HL-60 (cell line): Measurements from ENCODE around the gene PHF14.
"Not testable (repeated sequence)": the region's sequence is repeated elsewhere in the genome, so short reads cannot be mapped to it uniquely, and the experiment has no call there.

ENCODE experiments used
- DNase-seq, 2 experiments: peaks; one replicate each; pipeline ENCODE4 v3.0.0-alpha.2; 2010 to 2020; ENCODE audit warnings: low read depth in 1 of 2, low spot score in 1 of 2
- H3K27ac ChIP-seq: fragments of 250-450 bp; sonication (Bioruptor Pico); replicated peaks from 2 replicates; pipeline ENCODE4 v1.5.1; 2020; ENCODE audit warnings: mild to moderate bottlenecking, moderate library complexity
- H3K27me3 ChIP-seq: fragments of 250-450 bp; sonication (Bioruptor Pico); 2 replicates; pipeline ENCODE4 v1.5.1; 2021; ENCODE audit warnings: mild to moderate bottlenecking, moderate library complexity; ENCODE audit not compliant: insufficient read depth, poor library complexity, severe bottlenecking
- H3K4me3 ChIP-seq: replicated peaks from 2 replicates; pipeline ENCODE4 v1.5.1; 2011; ENCODE audit warnings: mild to moderate bottlenecking, control low read depth, low read length; ENCODE audit not compliant: insufficient read depth
- CTCF ChIP-seq: IDR thresholded peaks from one replicate; pipeline ENCODE4 v1.5.1; 2011; ENCODE audit warnings: low read length, control low read depth, inconsistent platforms; ENCODE audit not compliant: insufficient read depth
- GABPA ChIP-seq: IDR thresholded peaks from 2 replicates; pipeline ENCODE4 v1.6.1; 2012; ENCODE audit warnings: low read depth
- POLR2AphosphoS5 ChIP-seq: IDR thresholded peaks from 2 replicates; pipeline ENCODE4 v1.6.1; 2012; ENCODE audit warnings: low read depth
- REST ChIP-seq: IDR thresholded peaks from 2 replicates; pipeline ENCODE4 v1.6.1; 2012; ENCODE audit warnings: low read depth; ENCODE audit not compliant: insufficient replicate concordance
- SPI1 ChIP-seq: IDR thresholded peaks from 2 replicates; pipeline ENCODE4 v1.6.1; 2012; ENCODE audit warnings: low read depth, mild to moderate bottlenecking, borderline replicate concordance
- long read RNA-seq: library from polyadenylated mRNA; unstranded; transcript quantifications from one replicate; pipeline ENCODE4 v2.0.0, GENCODE V29; 2020

The PHF14 gene
- long read RNA-seq, partial matches to known transcripts: 4 of 5 reads
- long read RNA-seq, other reads (novel, unspliced or antisense): 1 of 5 reads

GRCh38 chr7:10973061-10973941 is at the start of gene PHF14:
Gene PHF14, plus strand, starts transcription at chr7:10973872. Its CDS starts 452 bp downstream, at chr7:10974324.
- peak within 1 kb of the TSS; percentile 92 for H3K27ac ChIP-seq
- DNase-seq: peak; percentile 92 to 97
- no peak for TF ChIP-seq CTCF
- peak; percentile 57 for TF ChIP-seq GABPA
- peak; percentile 84 for TF ChIP-seq SPI1
- peak; percentile 85 for TF ChIP-seq POLR2AphosphoS5
- peak; percentile 50 for TF ChIP-seq REST
- H3K27me3 ChIP-seq: no peaks in the 10 kb centered on the region
- H3K4me3 ChIP-seq: peak within 1 kb of the TSS; percentile 82

GRCh38 chr7:10924370-10924769 is 49.3 kb upstream of the PHF14 start:
- Histone ChIP-seq H3K27me3 (no peaks in the 10 kb centered on the region), H3K27ac (no peak overlapping the region), H3K4me3 (no peak overlapping the region)
- TF ChIP-seq GABPA (no peak), CTCF (no peak), REST (no peak), SPI1 (no peak), POLR2AphosphoS5 (no peak)
- no peak for DNase-seq

- H3K27me3 ChIP-seq, DNase-seq, H3K4me3 ChIP-seq, H3K27ac ChIP-seq: not testable (repeated sequence)
Measured at GRCh38 chr7:10928203-10928602, 45.5 kb upstream of the PHF14 start.

- no peak overlapping the region for H3K4me3 ChIP-seq
- no peak for DNase-seq
- H3K27ac ChIP-seq: no peak overlapping the region
- TF ChIP-seq REST: no peak
- no peak for TF ChIP-seq GABPA
- TF ChIP-seq POLR2AphosphoS5: no peak
- no peak for TF ChIP-seq CTCF
- TF ChIP-seq SPI1: no peak
- no peaks in the 10 kb centered on the region for H3K27me3 ChIP-seq
Measured at GRCh38 chr7:10930551-10930950, 43.1 kb upstream of the PHF14 start.
